Tibial nerve (tissue), 4 donors: ENCODE measurements around the gene RBAK.

ENCODE experiments used
- CTCF ChIP-seq, 5 experiments: fragments of 200-600 bp in 3 of 5; fragments of 450-650 bp in 2 of 5; sonication (generic) in 3 of 5; IDR thresholded peaks; one replicate each; pipeline ENCODE4 v1.5.1; 2016 to 2019; ENCODE audit warnings: antibody characterized with exemption in 5 of 5, mild to moderate bottlenecking in 3 of 5, moderate library complexity in 2 of 5
- EP300 ChIP-seq, 2 donors: sonication (generic); formaldehyde crosslinking; IDR thresholded peaks; one replicate each; pipeline ENCODE4 v1.6.1; 2017; ENCODE audit warnings: antibody characterized with exemption in 2 of 2, mild to moderate bottlenecking in 1 of 2

- TF ChIP-seq EP300 (IDR thresholded peaks at IDR 0.05) = no peak
- TF ChIP-seq CTCF (IDR thresholded peaks at IDR 0.05) = no peak
These were observed 37.7 kb downstream of the RBAK start for GRCh38 chr7:5083311-5083711.
